Sigmoid colon (tissue), 7 donors: ENCODE measurements around the gene PPP2R3C. TPM values are rescaled to one million over a fixed set of nuclear protein-coding genes. Genes with fewer than 3 reads are reported as not detected.

ENCODE experiments used
- DNase-seq: peaks from one replicate; pipeline ENCODE4 v3.0.0-alpha.2; 2019
- H3K27ac ChIP-seq, 4 donors: fragments of 200-600 bp; sonication (generic); one replicate each; pipeline ENCODE4 v1.5.1; 2016 to 2019; ENCODE audit warnings: mild to moderate bottlenecking in 1 of 4
- H3K27me3 ChIP-seq, 3 donors: fragments of 200-600 bp; sonication (generic); one replicate each; pipeline ENCODE4 v1.5.1; 2019; ENCODE audit warnings: mild to moderate bottlenecking in 1 of 3
- H3K36me3 ChIP-seq, 4 donors: fragments of 200-600 bp; sonication (generic); one replicate each; pipeline ENCODE4 v1.5.1; 2016 to 2019
- H3K4me1 ChIP-seq, 4 donors: fragments of 200-600 bp; sonication (generic); one replicate each; pipeline ENCODE4 v1.5.1; 2017 to 2019
- H3K4me3 ChIP-seq, 4 donors: fragments of 200-600 bp; sonication (generic); one replicate each; pipeline ENCODE4 v1.5.1; 2017 to 2019; ENCODE audit warnings: mild to moderate bottlenecking in 2 of 4, moderate library complexity in 1 of 4
- H3K9me3 ChIP-seq, 4 donors: fragments of 200-600 bp in 3 of 4; sonication (generic) in 3 of 4; one replicate each; pipeline versions ENCODE4 v1.5.1 to v1.6.1; 2013 to 2019
- EP300 ChIP-seq, 4 donors: sonication (generic); formaldehyde crosslinking; IDR thresholded peaks; one replicate each; pipeline ENCODE4 v1.6.1; 2017; ENCODE audit warnings: antibody characterized with exemption in 4 of 4
- POLR2A ChIP-seq, 2 donors: fragments of 450-650 bp; IDR thresholded peaks; one replicate each; pipeline ENCODE4 v1.6.1; 2016; ENCODE audit warnings: antibody characterized with exemption in 2 of 2, mild to moderate bottlenecking in 2 of 2, moderate library complexity in 2 of 2
- POLR2AphosphoS5 ChIP-seq, 4 donors: sonication (generic); formaldehyde crosslinking; IDR thresholded peaks; one replicate each; pipeline ENCODE4 v1.6.1; 2017; ENCODE audit warnings: antibody characterized with exemption in 4 of 4
- WGBS, 2 donors: extraction: QIAGEN DNeasy Blood & Tissue Kit; methylation state at CpG; one replicate each; pipeline ENCODE4 v1.1.7; 2013; 5-methylcytosine and 5-hydroxymethylcytosine counted together
- intact Hi-C: fragments of 100-400 bp; cut with DNase I; formaldehyde crosslinking; loops from one replicate; pipeline ENCODE4 v1.15.1; 2023
- polyA plus RNA-seq, 3 donors: library from polyadenylated mRNA; stranded (reverse); fragments of 200-250 nt; gene quantifications; one replicate each; pipeline ENCODE4 v1.2.3, GENCODE V29; 2013
- total RNA-seq, 4 donors: library from RNA; depleted of rRNA; stranded (reverse); fragments of >200 nt; gene quantifications; one replicate each; pipeline ENCODE4 v1.1.0, GENCODE V29; 2016
- TF ChIP-seq, protein P1 (sequence below), 4 experiments: fragments of 450-650 bp in 3 of 4; fragments of 200-600 bp in 1 of 4; IDR thresholded peaks; one replicate each; pipeline ENCODE4 v1.5.1; 2016 to 2019; ENCODE audit warnings: antibody characterized with exemption in 4 of 4, mild to moderate bottlenecking in 3 of 4, moderate library complexity in 2 of 4
- donor health status: healthy with polysubstance abuse.
- donor health status: Bipolar disorder and iron deficiency.
- donor health status: healthy.

PPP2R3C gene
- total and polyA plus RNA-seq, 7 donors = 22.1 to 50.9 (median 42.5) TPM

DNA sequence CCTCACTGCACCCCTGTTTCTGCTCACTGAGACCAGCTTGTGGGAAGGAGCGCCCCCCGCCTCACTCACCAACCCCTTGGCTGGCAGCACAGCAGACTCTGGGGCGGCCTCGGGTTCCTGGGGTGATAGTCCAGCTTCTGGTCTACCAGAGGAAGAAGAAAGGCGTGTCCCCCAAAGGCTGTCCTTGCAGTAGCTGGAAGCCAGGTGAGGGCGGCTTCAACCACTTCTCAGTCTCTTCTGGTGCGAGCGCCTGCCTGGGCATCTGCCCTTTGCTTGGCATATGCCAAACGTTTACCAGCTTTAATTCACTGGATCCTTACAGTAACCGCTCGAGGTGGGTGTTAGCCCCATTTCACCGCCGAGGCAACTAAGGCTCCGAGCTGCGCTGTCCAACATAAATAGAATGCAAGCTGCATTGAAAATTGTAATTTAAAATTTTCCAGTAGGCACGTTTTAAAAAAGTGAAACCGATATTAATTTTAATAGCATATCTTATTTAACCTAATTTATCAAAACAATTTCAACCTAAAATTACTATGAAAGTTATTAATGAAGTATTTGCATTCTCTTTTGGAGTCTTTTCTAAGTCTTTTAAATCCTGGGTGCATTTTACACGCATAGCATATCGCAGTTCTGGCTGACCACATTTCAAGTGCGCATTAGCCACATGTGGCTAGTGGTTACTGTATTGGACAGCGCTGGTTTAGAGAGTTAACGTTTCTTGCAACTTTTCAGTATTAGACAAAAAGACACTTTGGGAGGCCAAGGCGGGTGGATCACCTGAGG lies 74.8 kb downstream of the PPP2R3C start:
- intact Hi-C loops = loop anchor here (2.0 to 10.0 kb wide), 7 partner anchors 64 to 778 kb away; partner anchors contain the start of genes BAZ1A, BRMS1L, CFL2 and NFKBIA
- WGBS, 2 donors = 3 to 21% methylated on average over 23 of the region's 23 CpGs

DNA sequence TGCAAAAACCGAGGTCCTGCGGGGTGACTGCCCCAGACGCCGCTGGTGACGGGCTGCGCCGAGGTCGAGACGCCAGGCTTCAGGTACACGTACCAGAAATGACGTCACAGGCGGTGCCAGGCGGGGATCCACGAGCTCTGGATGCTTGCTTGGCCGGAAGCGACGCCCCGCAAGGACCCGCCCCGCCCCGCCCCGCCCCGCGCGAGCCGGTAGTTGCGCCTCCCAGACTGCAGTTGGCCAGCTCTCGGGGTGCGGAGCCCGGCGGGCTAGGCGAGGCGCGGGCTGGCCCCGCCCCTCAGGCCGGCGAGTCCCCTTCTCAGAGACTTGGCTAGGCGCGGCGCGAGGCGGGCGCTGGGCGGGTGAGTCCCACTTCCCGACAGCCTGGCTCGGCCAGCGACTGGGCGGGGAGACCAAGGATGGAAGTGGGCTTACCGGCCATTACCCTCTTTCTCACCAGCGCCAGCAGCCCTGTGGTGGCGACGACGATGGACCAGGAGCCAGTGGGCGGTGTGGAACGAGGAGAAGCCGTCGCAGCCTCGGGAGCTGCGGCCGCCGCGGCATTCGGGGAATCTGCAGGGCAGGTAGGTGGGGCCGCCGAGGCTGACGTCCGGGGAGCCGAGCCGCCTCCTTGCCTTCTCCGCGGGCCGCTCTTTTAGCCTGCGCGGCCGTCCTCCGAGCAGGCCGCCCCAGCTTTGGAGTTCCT lies 75.6 kb downstream of the PPP2R3C start, which contains the start of gene FAM177A1:
Gene FAM177A1 (plus strand): TSS at position 225 of the 703 bp plus-strand sequence. CDS start 192 bp downstream, at position 417.
- no peaks in the 10 kb centered on the region for H3K9me3 ChIP-seq
- H3K4me1 ChIP-seq = peaks cover 0 to 29% (median 24%) of the 10 kb centered on the region in 4 donors
- peak within 1 kb of the TSS; percentile 93 to 98 (median 97) for H3K27ac ChIP-seq
- peak; percentile 99 for DNase-seq
- H3K36me3 ChIP-seq = peaks cover 0 to 10% (median 0%) of the 10 kb centered on the region in 4 donors
- TF ChIP-seq EP300 (IDR thresholded peaks at IDR 0.05) (peak in 2 of 4 donors; percentile 32 to 68), POLR2AphosphoS5 (IDR thresholded peaks at IDR 0.05) (peak; percentile 88 to 94 (median 92)), POLR2A (IDR thresholded peaks at IDR 0.05) (peak; percentile 62 to 91)
- TF ChIP-seq, protein P1, sequence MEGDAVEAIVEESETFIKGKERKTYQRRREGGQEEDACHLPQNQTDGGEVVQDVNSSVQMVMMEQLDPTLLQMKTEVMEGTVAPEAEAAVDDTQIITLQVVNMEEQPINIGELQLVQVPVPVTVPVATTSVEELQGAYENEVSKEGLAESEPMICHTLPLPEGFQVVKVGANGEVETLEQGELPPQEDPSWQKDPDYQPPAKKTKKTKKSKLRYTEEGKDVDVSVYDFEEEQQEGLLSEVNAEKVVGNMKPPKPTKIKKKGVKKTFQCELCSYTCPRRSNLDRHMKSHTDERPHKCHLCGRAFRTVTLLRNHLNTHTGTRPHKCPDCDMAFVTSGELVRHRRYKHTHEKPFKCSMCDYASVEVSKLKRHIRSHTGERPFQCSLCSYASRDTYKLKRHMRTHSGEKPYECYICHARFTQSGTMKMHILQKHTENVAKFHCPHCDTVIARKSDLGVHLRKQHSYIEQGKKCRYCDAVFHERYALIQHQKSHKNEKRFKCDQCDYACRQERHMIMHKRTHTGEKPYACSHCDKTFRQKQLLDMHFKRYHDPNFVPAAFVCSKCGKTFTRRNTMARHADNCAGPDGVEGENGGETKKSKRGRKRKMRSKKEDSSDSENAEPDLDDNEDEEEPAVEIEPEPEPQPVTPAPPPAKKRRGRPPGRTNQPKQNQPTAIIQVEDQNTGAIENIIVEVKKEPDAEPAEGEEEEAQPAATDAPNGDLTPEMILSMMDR (IDR thresholded peaks at IDR 0.05) = no peak
- H3K4me3 ChIP-seq = peak within 1 kb of the TSS; percentile 67 to 87 (median 82)
- 0% methylated on average over 77 of the region's 77 CpGs for WGBS, 2 donors
- no peaks in the 10 kb centered on the region for H3K27me3 ChIP-seq
- intact Hi-C loops = loop anchor here (2.0 to 10.0 kb wide), 7 partner anchors 63 to 779 kb away; partner anchors contain the start of genes BAZ1A, BRMS1L, CFL2 and NFKBIA

More for the DNA sequence above, 74.8 kb downstream of the PPP2R3C start:
- peak overlapping the region; percentile 93 to 98 (median 97) for H3K27ac ChIP-seq
- H3K4me1 ChIP-seq = peaks cover 0 to 29% (median 24%) of the 10 kb centered on the region in 4 donors
- peak overlapping the region; percentile 67 to 87 (median 82) for H3K4me3 ChIP-seq
- no peak for TF ChIP-seq POLR2A (IDR thresholded peaks at IDR 0.05)
- TF ChIP-seq POLR2AphosphoS5 (IDR thresholded peaks at IDR 0.05) = no peak
- TF ChIP-seq, protein P1 (IDR thresholded peaks at IDR 0.05) = no peak
- no peak for TF ChIP-seq EP300 (IDR thresholded peaks at IDR 0.05)
- peaks cover 0 to 10% (median 0%) of the 10 kb centered on the region in 4 donors for H3K36me3 ChIP-seq
- no peak for DNase-seq
- no peaks in the 10 kb centered on the region for H3K9me3 ChIP-seq
- H3K27me3 ChIP-seq = no peaks in the 10 kb centered on the region

DNA sequence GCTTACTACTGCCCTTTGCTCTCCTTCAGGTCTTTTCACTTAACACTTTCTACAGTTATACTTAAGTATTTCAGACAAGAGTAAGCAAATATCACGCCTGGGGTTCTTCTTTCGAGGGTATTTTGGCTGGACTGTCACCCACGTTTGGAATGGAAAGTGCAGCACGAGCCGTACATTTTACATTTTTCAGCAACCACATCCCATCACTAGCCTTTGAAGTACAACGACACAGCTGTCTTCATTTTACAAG lies 76.1 kb downstream of the PPP2R3C start:
- H3K4me3 ChIP-seq = peak overlapping the region; percentile 67 to 87 (median 82)
- H3K9me3 ChIP-seq = no peaks in the 10 kb centered on the region
- peak overlapping the region; percentile 93 to 98 (median 97) for H3K27ac ChIP-seq
- no peaks in the 10 kb centered on the region for H3K27me3 ChIP-seq
- H3K4me1 ChIP-seq = peaks cover 0 to 27% (median 22%) of the 10 kb centered on the region in 4 donors
- TF ChIP-seq, protein P1 (IDR thresholded peaks at IDR 0.05) = no peak
- TF ChIP-seq POLR2AphosphoS5 (IDR thresholded peaks at IDR 0.05) = no peak
- no peak for TF ChIP-seq POLR2A (IDR thresholded peaks at IDR 0.05)
- TF ChIP-seq EP300 (IDR thresholded peaks at IDR 0.05) = no peak
- WGBS, 2 donors = 0 to 1% methylated on average over 6 of the region's 6 CpGs
- H3K36me3 ChIP-seq = peaks cover 0 to 9% (median 0%) of the 10 kb centered on the region in 4 donors
- intact Hi-C loops = loop anchor here (2.0 to 10.0 kb wide), 7 partner anchors 63 to 779 kb away; partner anchors contain the start of genes BAZ1A, BRMS1L, CFL2 and NFKBIA
- DNase-seq = no peak

DNA sequence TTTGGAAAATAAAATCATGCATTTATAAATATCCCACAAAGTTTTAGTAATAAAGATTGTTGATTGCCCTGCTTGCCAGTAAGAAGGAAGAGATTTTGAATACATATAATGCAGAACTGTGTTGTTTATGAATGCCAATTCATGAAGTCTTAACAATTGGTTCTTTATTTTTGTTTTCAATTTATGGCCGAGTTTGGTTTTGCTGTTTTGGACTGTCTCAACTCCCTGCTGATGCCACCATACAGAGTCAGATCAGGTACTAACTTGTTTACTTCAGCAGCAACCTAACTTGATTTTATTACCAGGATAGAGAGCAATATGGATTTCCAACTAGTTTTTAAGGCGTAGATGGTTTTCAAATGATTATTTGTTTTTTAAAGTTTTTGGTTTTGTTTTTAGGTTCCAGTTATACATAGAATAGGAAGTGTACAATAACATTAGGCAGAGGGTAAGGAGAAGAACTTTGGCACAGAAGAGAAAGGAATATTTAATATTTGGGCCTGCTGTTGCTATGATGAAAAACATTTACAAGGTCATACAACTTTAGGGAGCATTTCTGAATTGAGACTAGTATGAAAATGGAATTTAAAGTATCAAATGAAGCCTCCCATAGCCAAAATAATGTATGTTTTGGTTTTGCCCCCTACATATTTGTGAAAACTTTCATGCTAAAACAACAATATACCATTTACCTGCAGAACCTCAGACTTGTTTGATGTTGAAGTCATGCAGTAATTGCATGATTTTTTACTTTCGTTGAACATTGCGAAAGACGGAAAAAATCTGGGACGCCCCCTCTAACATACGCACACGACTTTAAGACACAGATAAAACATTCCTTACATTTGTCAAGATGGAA lies 76.6 kb downstream of the PPP2R3C start:
- peaks cover 0 to 4% (median 0%) of the 10 kb centered on the region in 4 donors for H3K36me3 ChIP-seq
- 9 to 19% methylated on average over 8 of the region's 8 CpGs for WGBS, 2 donors
- H3K4me3 ChIP-seq = peak overlapping the region; percentile 67 to 87 (median 82)
- H3K27ac ChIP-seq = peak overlapping the region; percentile 93 to 98 (median 97)
- intact Hi-C loops = loop anchor here (5.0 to 10.0 kb wide), 6 partner anchors 77 to 780 kb away; partner anchors contain the start of genes BAZ1A, BRMS1L, CFL2 and NFKBIA
- no peaks in the 10 kb centered on the region for H3K9me3 ChIP-seq
- H3K4me1 ChIP-seq = peaks cover 0 to 22% (median 17%) of the 10 kb centered on the region in 4 donors
- no peak for DNase-seq
- TF ChIP-seq, protein P1 (IDR thresholded peaks at IDR 0.05) = no peak
- no peaks in the 10 kb centered on the region for H3K27me3 ChIP-seq
